Right lobe of liver (tissue), 4 donors: ENCODE results near the gene ST14.

ENCODE experiments used
- CTCF ChIP-seq, 4 donors: fragments of 200-600 bp in 3 of 4; fragments of 450-650 bp in 1 of 4; IDR thresholded peaks; one replicate each; pipeline versions ENCODE4 v1.5.1 to v1.8.0; 2016 to 2022; ENCODE audit warnings: antibody characterized with exemption in 4 of 4, mild to moderate bottlenecking in 2 of 4
- POLR2A ChIP-seq: fragments of 450-650 bp; IDR thresholded peaks from one replicate; pipeline ENCODE4 v1.6.1; 2017; ENCODE audit warnings: antibody characterized with exemption, mild to moderate bottlenecking
- donor health status: DM: no; HTN: no; CAD: no.
- donor health status: DM: no; HTN: no; CAD: no.
- donor health status: DM: no; HTN: yes; CAD: no.

- TF ChIP-seq CTCF (IDR thresholded peaks at IDR 0.05) (no peak), POLR2A (no peak)
Observed at GRCh38 chr11:130115218-130115617, 44.4 kb upstream of the ST14 start.
